Endodermal cell (in vitro differentiated cells): Measurements from ENCODE around the gene SENP1. TPM values are rescaled to one million over a fixed set of nuclear protein-coding genes. Genes with fewer than 3 reads are reported as not detected.

ENCODE experiments used
- DNase-seq: peaks from one replicate; pipeline ENCODE4 v3.0.0-alpha.2; 2017
- H3K27ac ChIP-seq: 2 replicates; pipeline ENCODE4 v1.5.1; 2013; ENCODE audit warnings: mild to moderate bottlenecking, low read depth, low read length, moderate library complexity
- H3K27me3 ChIP-seq: 2 replicates; pipeline ENCODE4 v1.6.1; 2013; ENCODE audit warnings: mild to moderate bottlenecking, low read length, moderate library complexity; ENCODE audit not compliant: insufficient read depth, control insufficient read depth, poor library complexity, severe bottlenecking
- H3K36me3 ChIP-seq: 2 replicates; pipeline ENCODE4 v1.7.0; 2013; ENCODE audit warnings: mild to moderate bottlenecking, low read length, moderate library complexity; ENCODE audit not compliant: control insufficient read depth, insufficient read depth
- H3K4me1 ChIP-seq: one replicate; pipeline ENCODE4 v1.7.0; 2013; ENCODE audit warnings: low read length; ENCODE audit not compliant: control insufficient read depth, insufficient read depth
- H3K4me3 ChIP-seq: 2 replicates; pipeline ENCODE4 v1.5.1; 2013; ENCODE audit warnings: mild to moderate bottlenecking, low read length, moderate library complexity
- H3K9ac ChIP-seq: 2 replicates; pipeline ENCODE4 v1.6.1; 2013; ENCODE audit warnings: mild to moderate bottlenecking, low read length, moderate library complexity; ENCODE audit not compliant: poor library complexity, severe bottlenecking; ENCODE audit errors: extremely low read depth
- H3K9me3 ChIP-seq: 2 replicates; pipeline ENCODE4 v1.6.1; 2013; ENCODE audit warnings: mild to moderate bottlenecking, low read length, moderate library complexity; ENCODE audit not compliant: control insufficient read depth
- H3K27ac Mint-ChIP-seq: 2 replicates; pipeline ENCODE4 v1.8.0; 2020; ENCODE audit warnings: mixed read lengths
- H3K27me3 Mint-ChIP-seq: 2 replicates; pipeline ENCODE4 v1.8.0; 2021; ENCODE audit warnings: mild to moderate bottlenecking, mixed read lengths; ENCODE audit not compliant: insufficient read depth
- H3K36me3 Mint-ChIP-seq: 2 replicates; pipeline ENCODE4 v1.8.0; 2020; ENCODE audit warnings: low read depth, mixed read lengths
- H3K4me1 Mint-ChIP-seq: 2 replicates; pipeline ENCODE4 v1.8.0; 2020; ENCODE audit warnings: mixed read lengths
- H3K4me3 Mint-ChIP-seq: 2 replicates; pipeline ENCODE4 v1.8.0; 2020; ENCODE audit warnings: mild to moderate bottlenecking, moderate library complexity, mixed read lengths
- H3K9me3 Mint-ChIP-seq: 2 replicates; pipeline ENCODE4 v1.8.0; 2020; ENCODE audit warnings: mild to moderate bottlenecking, mixed read lengths
- CTCF ChIP-seq: fragments of 200-600 bp; sonication (generic); conservative IDR thresholded peaks from 2 replicates; pipeline ENCODE4 v1.5.0; 2021; ENCODE audit warnings: antibody characterized with exemption, mild to moderate bottlenecking
- WGBS, 2 experiments: methylation state at CpG; one replicate each; pipeline versions ENCODE4 v1.1.5 to v1.1.7; 2013; ENCODE audit warnings: missing lambda C conversion rate in 2 of 2, mixed read lengths in 1 of 2; ENCODE audit not compliant: insufficient coverage in 1 of 2, insufficient read length in 1 of 2; 5-methylcytosine and 5-hydroxymethylcytosine counted together
- total RNA-seq, 2 donors: library from RNA; stranded (reverse); fragmentation: NEBNext Ultra II Directional in 1 of 2; extraction: Animal tissue kit (Norgen Biotek cat#: 25700) in 1 of 2; gene quantifications; 2 replicates in 1 of 2; 3 replicates in 1 of 2; pipeline ENCODE4 v1.2.1, GENCODE V29; 2021

SENP1 gene
- total RNA-seq, 2 donors from 2014 or later: 30.6 to 39.6 TPM

DNA sequence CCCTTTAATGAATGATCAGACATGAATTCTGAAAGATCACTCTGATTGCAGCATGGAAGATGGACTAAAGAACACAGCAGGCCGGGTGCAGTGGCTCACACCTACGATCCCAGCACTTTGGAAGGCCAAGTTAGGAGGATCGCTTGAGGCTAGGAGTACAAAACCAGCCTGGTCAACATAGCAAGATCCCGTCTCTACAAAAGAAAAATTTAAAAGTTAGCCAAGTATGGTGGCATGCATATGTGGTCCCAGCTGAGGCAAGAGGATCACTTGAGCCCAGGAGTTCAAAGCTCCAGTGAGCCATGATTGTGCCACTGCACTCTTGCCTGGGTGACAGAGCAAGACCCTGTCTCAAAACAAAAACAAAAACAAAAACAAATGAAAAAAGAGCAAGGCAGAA is 35.1 kb downstream of the SENP1 start:
- Mint-ChIP-seq H3K4me1 (no peaks in the 10 kb centered on the region), H3K27ac (no peak overlapping the region), H3K9me3 (no peaks in the 10 kb centered on the region), H3K4me3 (no peak overlapping the region), H3K36me3 (peaks cover 51% of the 10 kb centered on the region), H3K27me3 (no peaks in the 10 kb centered on the region)
- no peak overlapping the region for H3K9ac ChIP-seq
- H3K9me3 ChIP-seq: no peaks in the 10 kb centered on the region
- no peak for TF ChIP-seq CTCF
- no peaks in the 10 kb centered on the region for H3K4me1 ChIP-seq
- no peak overlapping the region for H3K27ac ChIP-seq
- no peaks in the 10 kb centered on the region for H3K27me3 ChIP-seq
- WGBS, 2 experiments: 93 to 94% methylated on average over 4 of the region's 4 CpGs
- peaks cover 76% of the 10 kb centered on the region for H3K36me3 ChIP-seq
- no peak for DNase-seq
- H3K4me3 ChIP-seq: no peak overlapping the region

DNA sequence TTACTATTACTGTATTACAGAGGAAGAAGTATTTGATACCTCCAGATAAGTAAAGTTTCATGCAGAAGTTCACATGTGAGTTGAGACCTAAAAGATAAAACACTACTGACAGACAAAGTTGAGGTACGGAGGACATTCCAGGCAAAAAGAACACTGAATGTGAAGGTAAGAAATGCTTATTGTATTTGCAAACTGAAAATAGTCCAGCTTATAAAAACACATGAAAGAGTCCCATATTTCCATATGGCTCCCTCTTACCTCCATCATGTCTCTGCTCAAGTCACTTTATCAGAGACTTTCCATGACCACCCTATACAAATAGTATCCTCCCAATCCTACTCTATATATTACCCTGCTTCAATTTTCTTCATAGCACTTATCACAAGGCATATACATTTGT is 35.8 kb downstream of the SENP1 start:
- no peaks in the 10 kb centered on the region for H3K4me1 ChIP-seq
- Mint-ChIP-seq H3K36me3 (peaks cover 57% of the 10 kb centered on the region), H3K9me3 (no peaks in the 10 kb centered on the region), H3K4me1 (no peaks in the 10 kb centered on the region), H3K4me3 (no peak overlapping the region), H3K27me3 (no peaks in the 10 kb centered on the region), H3K27ac (no peak overlapping the region)
- H3K9ac ChIP-seq: no peak overlapping the region
- no peaks in the 10 kb centered on the region for H3K9me3 ChIP-seq
- no peak for DNase-seq
- peaks cover 83% of the 10 kb centered on the region for H3K36me3 ChIP-seq
- no peaks in the 10 kb centered on the region for H3K27me3 ChIP-seq
- no peak for TF ChIP-seq CTCF
- H3K27ac ChIP-seq: no peak overlapping the region
- 90 to 100% methylated on average over 1 of the region's 1 CpG for WGBS, 2 experiments
- H3K4me3 ChIP-seq: no peak overlapping the region

DNA sequence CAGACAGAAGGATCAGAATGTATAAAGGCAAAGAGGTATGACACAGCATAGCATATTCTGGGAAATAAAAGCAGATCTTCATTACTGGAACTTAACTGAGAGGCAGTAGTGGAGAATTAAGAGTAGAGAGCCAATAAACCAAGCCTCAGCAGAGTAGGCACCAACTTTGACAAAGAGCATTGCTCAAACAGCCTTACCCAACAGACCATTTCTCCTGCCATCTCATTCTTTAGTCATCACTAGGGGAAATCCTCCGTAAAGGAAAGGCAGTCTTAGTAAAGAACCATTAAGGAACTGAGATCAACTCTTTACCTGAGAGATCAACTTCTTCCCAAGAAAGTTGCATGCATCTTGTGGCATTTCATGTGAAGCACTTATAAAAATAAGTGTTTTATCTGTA is 36.6 kb downstream of the SENP1 start:
- Histone ChIP-seq H3K36me3 (peaks cover 84% of the 10 kb centered on the region), H3K4me1 (no peaks in the 10 kb centered on the region), H3K27ac (no peak overlapping the region), H3K9ac (no peak overlapping the region), H3K4me3 (no peak overlapping the region), H3K9me3 (no peaks in the 10 kb centered on the region), H3K27me3 (no peaks in the 10 kb centered on the region)
- TF ChIP-seq CTCF: no peak
- Mint-ChIP-seq H3K9me3 (no peaks in the 10 kb centered on the region), H3K27ac (no peak overlapping the region), H3K4me3 (no peak overlapping the region), H3K4me1 (no peaks in the 10 kb centered on the region), H3K27me3 (no peaks in the 10 kb centered on the region), H3K36me3 (peaks cover 59% of the 10 kb centered on the region)
- no peak for DNase-seq
- WGBS, 2 experiments: 96 to 100% methylated on average over 1 of the region's 1 CpG
